Neural progenitor cell (in vitro differentiated cells): ENCODE results near the gene C8B.

ENCODE experiments used
- EZH2 ChIP-seq: fragments of 200-600 bp; sonication (generic); IDR thresholded peaks from 2 replicates; pipeline ENCODE4 v1.6.1; 2017; ENCODE audit warnings: antibody characterized with exemption, mild to moderate bottlenecking, moderate library complexity
- EZH2phosphoT487 ChIP-seq: fragments of 200-600 bp; sonication (generic); IDR thresholded peaks from 2 replicates; pipeline ENCODE4 v1.6.1; 2017; ENCODE audit warnings: antibody characterized with exemption
- TF ChIP-seq, protein P1 (sequence below): fragments of 200-600 bp; sonication (generic); IDR thresholded peaks from 2 replicates; pipeline ENCODE4 v1.5.1; 2017; ENCODE audit warnings: antibody characterized with exemption, mild to moderate bottlenecking

DNA sequence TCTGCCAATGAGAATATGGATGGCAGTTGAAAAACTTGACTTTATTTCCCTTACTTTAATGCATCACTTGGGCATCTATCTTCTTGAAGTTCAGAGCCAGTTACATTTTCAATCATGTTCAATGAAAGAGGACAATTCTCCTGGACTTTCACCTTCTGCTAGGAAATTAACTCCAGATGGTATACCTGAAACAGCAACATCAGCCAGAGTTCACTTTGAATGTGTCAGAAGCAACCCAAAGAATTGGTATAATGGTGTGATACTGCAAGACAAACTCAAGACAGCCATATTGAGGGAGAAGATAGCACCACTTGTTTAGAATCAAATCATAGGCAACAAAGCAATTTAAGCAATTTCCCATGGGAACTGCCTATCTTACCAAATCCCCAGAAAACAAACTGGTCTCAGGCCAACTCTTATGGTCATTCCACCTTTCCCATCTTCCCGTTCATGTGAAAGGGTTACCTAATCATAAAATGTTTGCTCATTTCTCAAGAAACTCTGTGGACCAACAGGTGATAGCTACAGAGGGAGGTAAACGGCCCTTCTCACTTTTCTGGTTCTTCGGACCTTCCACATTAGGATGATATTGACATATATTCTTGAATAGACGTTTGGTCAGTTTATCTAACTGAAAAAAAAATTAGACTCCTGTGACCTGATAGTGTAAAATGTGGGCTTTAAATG, 29.7 kb upstream of the C8B start:
- TF ChIP-seq, protein P1, sequence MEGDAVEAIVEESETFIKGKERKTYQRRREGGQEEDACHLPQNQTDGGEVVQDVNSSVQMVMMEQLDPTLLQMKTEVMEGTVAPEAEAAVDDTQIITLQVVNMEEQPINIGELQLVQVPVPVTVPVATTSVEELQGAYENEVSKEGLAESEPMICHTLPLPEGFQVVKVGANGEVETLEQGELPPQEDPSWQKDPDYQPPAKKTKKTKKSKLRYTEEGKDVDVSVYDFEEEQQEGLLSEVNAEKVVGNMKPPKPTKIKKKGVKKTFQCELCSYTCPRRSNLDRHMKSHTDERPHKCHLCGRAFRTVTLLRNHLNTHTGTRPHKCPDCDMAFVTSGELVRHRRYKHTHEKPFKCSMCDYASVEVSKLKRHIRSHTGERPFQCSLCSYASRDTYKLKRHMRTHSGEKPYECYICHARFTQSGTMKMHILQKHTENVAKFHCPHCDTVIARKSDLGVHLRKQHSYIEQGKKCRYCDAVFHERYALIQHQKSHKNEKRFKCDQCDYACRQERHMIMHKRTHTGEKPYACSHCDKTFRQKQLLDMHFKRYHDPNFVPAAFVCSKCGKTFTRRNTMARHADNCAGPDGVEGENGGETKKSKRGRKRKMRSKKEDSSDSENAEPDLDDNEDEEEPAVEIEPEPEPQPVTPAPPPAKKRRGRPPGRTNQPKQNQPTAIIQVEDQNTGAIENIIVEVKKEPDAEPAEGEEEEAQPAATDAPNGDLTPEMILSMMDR = no peak
- TF ChIP-seq EZH2 (no peak), EZH2phosphoT487 (no peak)
